LNCaP clone FGC (cell line): ENCODE results near the gene SLITRK1.

ENCODE experiments used
- DNase-seq: peaks from one replicate; pipeline ENCODE4 v3.0.0-alpha.2; 2011; ENCODE audit warnings: low read depth
- H3K4me3 ChIP-seq: 2 replicates; pipeline ENCODE4 v1.5.1; 2011; ENCODE audit warnings: mild to moderate bottlenecking, low read depth, low read length, control low read depth
- CTCF ChIP-seq: IDR thresholded peaks from 2 replicates; pipeline ENCODE4 v1.5.1; 2012; ENCODE audit warnings: mild to moderate bottlenecking; ENCODE audit not compliant: control insufficient read depth, insufficient read depth; ENCODE audit errors: extremely low read depth

Gene SLITRK1

DNA sequence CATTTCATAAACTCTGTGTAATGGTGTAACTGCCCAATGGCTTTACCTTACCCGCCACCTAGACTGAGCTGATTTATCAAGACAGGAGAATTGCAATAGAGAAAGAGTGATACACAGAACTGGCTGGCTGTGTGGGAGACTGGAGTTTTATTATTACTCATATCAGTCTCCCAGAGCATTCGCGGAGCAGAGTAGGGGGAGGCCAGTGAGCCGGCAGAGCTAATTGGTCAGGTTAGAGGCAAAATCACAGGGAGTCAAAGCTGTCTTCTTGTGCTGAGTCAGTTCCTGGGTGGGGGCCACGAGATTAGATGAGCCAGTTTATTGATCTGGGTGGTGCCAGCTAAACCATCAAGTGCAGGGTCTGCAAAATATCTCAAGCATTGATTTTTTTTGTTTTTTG is 23.4 kb upstream of the SLITRK1 start:
- no peak overlapping the region for H3K4me3 ChIP-seq
- TF ChIP-seq CTCF, result no peak
- DNase-seq, result no peak

- DNase-seq, result no peak
Observed at GRCh38 chr13:83895994-83896580, 13.8 kb upstream of the SLITRK1 start.

DNA sequence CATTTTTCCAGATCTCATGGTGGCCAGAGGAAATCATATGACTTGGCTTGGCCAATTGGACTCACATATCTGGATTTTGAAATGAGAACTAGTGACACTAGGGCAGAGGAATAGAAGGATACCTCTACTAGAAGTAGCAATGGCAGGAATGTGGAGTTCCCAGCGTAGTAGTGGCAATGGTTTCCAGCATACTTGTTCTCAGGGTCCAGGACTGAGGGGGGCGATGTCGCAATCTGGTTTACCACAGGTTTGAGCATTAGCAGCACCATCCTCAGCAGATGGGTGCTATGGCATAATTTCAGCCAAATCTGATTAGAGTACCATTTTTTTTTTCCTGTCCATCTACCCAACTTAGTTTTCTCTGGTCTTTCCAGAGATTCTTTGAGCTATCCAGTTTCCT is 8.1 kb upstream of the SLITRK1 start:
- no peak for TF ChIP-seq CTCF
- H3K4me3 ChIP-seq, result no peak overlapping the region
- no peak for DNase-seq

More at GRCh38 chr13:83895994-83896580, 13.8 kb upstream of the SLITRK1 start:
- H3K4me3 ChIP-seq, result no peak overlapping the region
- no peak for TF ChIP-seq CTCF

- no peak for DNase-seq
- H3K4me3 ChIP-seq, result no peak overlapping the region
- TF ChIP-seq CTCF, result no peak
Observed at GRCh38 chr13:83884141-83884540, 1.9 kb upstream of the SLITRK1 start.

- no peak overlapping the region for H3K4me3 ChIP-seq
- DNase-seq, result no peak
- TF ChIP-seq CTCF, result no peak
Observed at GRCh38 chr13:83883061-83883523, 818 bp upstream of the SLITRK1 start.

DNA sequence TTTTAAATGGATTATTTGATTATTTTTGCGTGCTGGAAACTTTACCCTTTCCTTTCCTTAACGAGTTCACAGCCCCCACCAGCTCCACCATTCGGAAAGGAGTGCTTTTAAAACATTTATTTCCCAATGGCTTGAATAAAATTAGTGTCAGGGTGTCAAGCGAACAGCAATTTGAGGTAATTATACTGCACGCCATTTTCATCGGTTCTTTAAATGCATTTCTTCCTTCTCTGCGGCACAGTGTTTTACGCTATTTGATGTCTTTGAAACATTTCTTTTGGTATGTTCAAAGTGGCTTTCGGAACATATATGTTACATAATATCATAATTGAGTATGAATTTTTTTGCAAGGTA is 309 bp upstream of the SLITRK1 start:
- no peak for DNase-seq
- H3K4me3 ChIP-seq, result no peak overlapping the region
- no peak for TF ChIP-seq CTCF

DNA sequence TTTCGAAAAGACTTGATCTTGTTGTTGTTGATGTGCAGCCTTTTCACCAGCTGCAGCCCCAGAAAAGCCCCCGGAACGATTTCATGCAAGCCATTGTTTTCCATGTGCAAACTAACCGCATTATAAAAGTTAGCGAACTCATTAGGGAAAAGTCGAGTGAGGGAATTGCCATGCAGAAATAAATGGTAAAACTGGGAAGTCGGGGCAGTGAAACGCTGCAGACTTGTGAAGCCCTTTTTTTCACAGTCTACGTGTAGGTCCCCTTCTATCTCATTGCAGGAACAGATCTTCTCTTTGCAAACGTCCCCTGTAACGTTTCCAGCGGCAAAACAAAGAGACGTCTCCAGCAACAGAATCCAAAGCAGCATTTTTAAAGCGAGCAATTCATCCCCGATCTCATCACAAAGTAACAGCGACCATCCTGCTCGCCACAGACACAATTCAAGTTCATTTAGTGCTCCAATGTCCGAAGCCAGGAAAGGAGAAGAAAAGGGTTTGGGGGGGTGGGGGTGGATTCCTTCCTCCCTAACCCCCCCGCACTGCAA is 1.1 kb downstream of the SLITRK1 start:
- H3K4me3 ChIP-seq, result peak overlapping the region; percentile 17; the same call in 1 of the 2 replicates

More for the DNA sequence above, 1.1 kb downstream of the SLITRK1 start:
- no peak for TF ChIP-seq CTCF
- no peak for DNase-seq
